ENCODE results near the gene PHF5A. TPM values are rescaled to one million over a fixed set of nuclear protein-coding genes. Genes with fewer than 3 reads are reported as not detected.

Gene PHF5A
- total and polyA plus RNA-seq, 4 donors: 15.8 to 31.7 (median 23.2) TPM

- Histone ChIP-seq H3K4me3 (ENCODE audit: low read depth in 1 of 3, low read length in 3 of 3) (peak overlapping the region; percentile 69 to 98 (median 96)), H3K27me3 (ENCODE audit: control insufficient read depth in 4 of 4, insufficient read depth in 4 of 4, low read length in 3 of 4) (no peaks in the 10 kb centered on the region), H3K9me3 (ENCODE audit: control insufficient read depth in 4 of 4, low read length in 3 of 4) (no peaks in the 10 kb centered on the region), H3K36me3 (ENCODE audit: control insufficient read depth in 4 of 4, insufficient read depth in 3 of 4, low read depth in 1 of 4, low read length in 3 of 4) (peaks cover 0 to 2% (median 0%) of the 10 kb centered on the region in 4 donors), H3K9ac (ENCODE audit: low read depth in 1 of 2, low read length in 2 of 2) (peak overlapping the region; percentile 91 to 99), H3K4me1 (ENCODE audit: control insufficient read depth in 4 of 4, insufficient read depth in 4 of 4, low read length in 3 of 4) (peaks cover 6 to 32% (median 27%) of the 10 kb centered on the region in 4 donors), H3K27ac (ENCODE audit: low read depth in 1 of 2, low read length in 2 of 2) (peak overlapping the region; percentile 90 to 100)
- WGBS: under 1% methylated on average over 35 of the region's 35 CpGs
- peak; percentile 87 for DNase-seq (ENCODE audit: low spot score)
- TF ChIP-seq TAF1 (conservative IDR thresholded peaks at IDR 0.05): peak; percentile 71
- TF ChIP-seq NR2F2 (IDR thresholded peaks at IDR 0.05): peak; percentile 41
- TF ChIP-seq HNF4G (IDR thresholded peaks at IDR 0.05): no peak
- TF ChIP-seq EGR1 (IDR thresholded peaks at IDR 0.05; ENCODE audit: low read depth in 2 of 2): peak; percentile 46 to 74
- no peak for TF ChIP-seq FOXA2 (IDR thresholded peaks at IDR 0.05)
- peak; percentile 34 to 40 for TF ChIP-seq HNF4A (conservative IDR thresholded peaks at IDR 0.05)
- peak; percentile 74 for TF ChIP-seq REST (IDR thresholded peaks at IDR 0.05)
- TF ChIP-seq CTCF (IDR thresholded peaks at IDR 0.05; ENCODE audit: low read depth, low read length, missing input control): no peak
- peak; percentile 61 for TF ChIP-seq MAX (IDR thresholded peaks at IDR 0.05)
- peak; percentile 57 to 71 for TF ChIP-seq RXRA (IDR thresholded peaks at IDR 0.05)
- TF ChIP-seq FOXA1 (IDR thresholded peaks at IDR 0.05): no peak
- TF ChIP-seq ZBTB33 (IDR thresholded peaks at IDR 0.05): peak; percentile 59
- no peak for TF ChIP-seq ATF3 (IDR thresholded peaks at IDR 0.05)
- peak; percentile 52 to 55 for TF ChIP-seq RAD21 (IDR thresholded peaks at IDR 0.05)
- peak in 1 of 2 donors; percentile 55 for TF ChIP-seq GABPA (IDR thresholded peaks at IDR 0.05 in 1 of 2, conservative IDR thresholded peaks at IDR 0.05 in 1 of 2)
- TF ChIP-seq SP1 (IDR thresholded peaks at IDR 0.05): peak; percentile 67
- TF ChIP-seq YY1 (IDR thresholded peaks at IDR 0.05): peak; percentile 78
- TF ChIP-seq JUND (IDR thresholded peaks at IDR 0.05): peak in 1 of 2 donors; percentile 13
Observed at GRCh38 chr22:41444360-41445128, 23.9 kb downstream of the PHF5A start.

Data from liver (tissue), 9 donors.